ENCODE data around the gene ZNF468. TPM values are rescaled to one million over a fixed set of nuclear protein-coding genes. Genes with fewer than 3 reads are reported as not detected.
"Not testable (repeated sequence)": the region's sequence is repeated elsewhere in the genome, so short reads cannot be mapped to it uniquely, and the experiment has no call there.

ZNF468 gene
- polyA plus RNA-seq, 3 donors: 6.2 to 16.1 (median 10.6) TPM

GRCh38 chr19:52901842-52902241 lies 44.4 kb upstream of the ZNF468 start:
- no peak for TF ChIP-seq CTCF (IDR thresholded peaks at IDR 0.05)

GRCh38 chr19:52898596-52898995 lies 41.2 kb upstream of the ZNF468 start:
- H2AFZ ChIP-seq (ENCODE audit: insufficient read depth, low read depth, low read length, poor library complexity, severe bottlenecking): peak overlapping the region; percentile 93
- intact Hi-C loops (cut with micrococcal nuclease): not testable (repeated sequence)
- WGBS (ENCODE audit: insufficient coverage): 85% methylated on average over 2 of the region's 10 CpGs

More at GRCh38 chr19:52901842-52902241, 44.4 kb upstream of the ZNF468 start:
- Histone ChIP-seq H4K20me1 (ENCODE audit: insufficient read depth, low read length) (no peaks in the 10 kb centered on the region), H3K4me2 (replicated peaks; ENCODE audit: extremely low read depth, low read length, poor library complexity, severe bottlenecking) (no peak overlapping the region), H3K4me1 (ENCODE audit: control insufficient read depth in 1 of 2, insufficient read depth in 2 of 2, low read length in 2 of 2) (peaks cover 6 to 14% of the 10 kb centered on the region in 2 donors), H3K9ac (ENCODE audit: insufficient read depth, low read length, poor library complexity, severe bottlenecking) (no peak overlapping the region), H3K27me3 (ENCODE audit: control insufficient read depth in 2 of 2, insufficient read depth in 2 of 2, low read length in 2 of 2) (no peaks in the 10 kb centered on the region), H3K36me3 (replicated peaks in 1 of 2; ENCODE audit: control insufficient read depth in 1 of 2, insufficient read depth in 2 of 2, low read length in 2 of 2) (peaks cover 3 to 10% of the 10 kb centered on the region in 2 donors), H3K4me3 (replicated peaks in 1 of 3; ENCODE audit: low read depth in 2 of 3, low read length in 3 of 3) (no peak overlapping the region), H3K9me3 (replicated peaks in 1 of 2; ENCODE audit: control insufficient read depth in 1 of 2, insufficient read depth in 1 of 2, low read length in 2 of 2) (peaks cover 0 to 10% of the 10 kb centered on the region in 2 donors), H3K27ac (ENCODE audit: low read depth in 1 of 2, low read length in 2 of 2) (no peak overlapping the region), H2AFZ (ENCODE audit: insufficient read depth, low read depth, low read length, poor library complexity, severe bottlenecking) (no peak overlapping the region), H3K79me2 (ENCODE audit: insufficient read depth, low read length) (peaks cover 2% of the 10 kb centered on the region)
- peaks cover 6% of the 10 kb centered on the region for H3K4me1 Mint-ChIP-seq
- no CpG with 5 or more reads among the region's 3 CpGs for WGBS (ENCODE audit: insufficient coverage)
- no peak overlapping the region for H3K4me3 Mint-ChIP-seq
- H3K36me3 Mint-ChIP-seq: peaks cover 16 to 17% of the 10 kb centered on the region in 2 donors
- DNase-seq: no peak
- peak overlapping the region in 1 of 7 donors; percentile 68 for H3K27ac Mint-ChIP-seq
- H3K27me3 Mint-ChIP-seq (ENCODE audit: low read depth in 3 of 3): peaks cover 0 to 2% (median under 1%) of the 10 kb centered on the region in 3 donors
- H3K9me3 Mint-ChIP-seq: peaks cover 3 to 34% (median 24%) of the 10 kb centered on the region in 7 donors
- intact Hi-C loops (cut with micrococcal nuclease): no loop called here

More at GRCh38 chr19:52898596-52898995, 41.2 kb upstream of the ZNF468 start:
- H3K27me3 Mint-ChIP-seq (ENCODE audit: low read depth in 3 of 3); H3K9ac ChIP-seq (ENCODE audit: insufficient read depth, low read length, poor library complexity, severe bottlenecking); H3K27ac ChIP-seq (ENCODE audit: low read depth in 1 of 2, low read length in 2 of 2); H3K9me3 ChIP-seq (replicated peaks in 1 of 2; ENCODE audit: control insufficient read depth in 1 of 2, insufficient read depth in 1 of 2, low read length in 2 of 2); DNase-seq; H4K20me1 ChIP-seq (ENCODE audit: insufficient read depth, low read length); H3K4me3 ChIP-seq (replicated peaks in 1 of 3; ENCODE audit: low read depth in 2 of 3, low read length in 3 of 3); H3K4me3 Mint-ChIP-seq; H3K27me3 ChIP-seq (ENCODE audit: control insufficient read depth in 2 of 2, insufficient read depth in 2 of 2, low read length in 2 of 2); H3K36me3 ChIP-seq (replicated peaks in 1 of 2; ENCODE audit: control insufficient read depth in 1 of 2, insufficient read depth in 2 of 2, low read length in 2 of 2); H3K4me2 ChIP-seq (replicated peaks; ENCODE audit: extremely low read depth, low read length, poor library complexity, severe bottlenecking): not testable (repeated sequence)
- Histone ChIP-seq H3K79me2 (ENCODE audit: insufficient read depth, low read length) (peaks cover 11% of the 10 kb centered on the region), H3K4me1 (ENCODE audit: control insufficient read depth in 1 of 2, insufficient read depth in 2 of 2, low read length in 2 of 2) (peaks cover 13 to 20% of the 10 kb centered on the region in 2 donors)
- Mint-ChIP-seq H3K36me3 (peaks cover 5 to 23% of the 10 kb centered on the region in 2 donors), H3K4me1 (peaks cover 13% of the 10 kb centered on the region), H3K9me3 (peaks cover 0 to 34% (median 13%) of the 10 kb centered on the region in 7 donors), H3K27ac (peak overlapping the region in 1 of 7 donors; percentile 78)
